Naive thymus-derived CD4-positive, alpha-beta T cell (primary cell): ENCODE results near the gene PRDM4. TPM values are rescaled to one million over a fixed set of nuclear protein-coding genes. Genes with fewer than 3 reads are reported as not detected.
"Not testable (repeated sequence)": the region's sequence is repeated elsewhere in the genome, so short reads cannot be mapped to it uniquely, and the experiment has no call there.

Source experiments
- ATAC-seq: fragments of 150-1000 bp; cut with Tn5 transposase; 2 replicates; pipeline ENCODE4 v1.10.0; 2021; ENCODE audit warnings: mild to moderate bottlenecking, moderate library complexity
- CTCF ChIA-PET: fragments of 350-600 bp; sonication (Branson Sonifier 250); formaldehyde crosslinking; loops from one replicate; lab custom pipeline; 2021; ENCODE audit warnings: antibody characterized with exemption; lab: Charles Lee
- POLR2A ChIA-PET: fragments of 350-600 bp; sonication (Branson Sonifier 250); formaldehyde crosslinking; loops from one replicate; lab custom pipeline; 2021; ENCODE audit warnings: antibody characterized with exemption, inconsistent platforms; lab: Charles Lee
- DNase-seq, 9 donors: peaks; one replicate each; pipeline versions ENCODE4 v3.0.0 to v3.0.0-alpha.2; 2020 to 2022; ENCODE audit warnings: mixed read lengths in 1 of 9
- H3K27ac ChIP-seq: one replicate; pipeline ENCODE4 v1.7.0; 2013; ENCODE audit warnings: mild to moderate bottlenecking, low read depth, low read length, moderate library complexity
- H3K27me3 ChIP-seq, 2 donors: one replicate each; pipeline ENCODE4 v1.7.0; 2013; ENCODE audit warnings: low read length in 2 of 2, mild to moderate bottlenecking in 2 of 2, moderate library complexity in 2 of 2; ENCODE audit not compliant: control insufficient read depth in 2 of 2, insufficient read depth in 2 of 2
- H3K36me3 ChIP-seq, 3 experiments: 1 replicate in 2 of 3; 2 replicates in 1 of 3; pipeline ENCODE4 v1.7.0; 2013; ENCODE audit warnings: low read length in 3 of 3, mild to moderate bottlenecking in 3 of 3, moderate library complexity in 1 of 3; ENCODE audit not compliant: insufficient read depth in 3 of 3, control insufficient read depth in 2 of 3
- H3K4me1 ChIP-seq, 2 donors: one replicate each; pipeline ENCODE4 v1.7.0; 2013; ENCODE audit warnings: low read length in 2 of 2, mild to moderate bottlenecking in 2 of 2, moderate library complexity in 1 of 2; ENCODE audit not compliant: control insufficient read depth in 2 of 2, insufficient read depth in 2 of 2
- H3K4me3 ChIP-seq: 2 replicates; pipeline ENCODE4 v1.7.0; 2013; ENCODE audit warnings: mild to moderate bottlenecking, low read length
- H3K9me3 ChIP-seq, 3 experiments: 1 replicate in 2 of 3; 2 replicates in 1 of 3; pipeline ENCODE4 v1.7.0; 2013; ENCODE audit warnings: low read length in 3 of 3; ENCODE audit not compliant: control insufficient read depth in 2 of 3
- H3K27ac Mint-ChIP-seq, 9 donors: one replicate each; pipeline ENCODE4 v1.8.0; 2020 to 2022; ENCODE audit warnings: mixed read lengths in 9 of 9, mild to moderate bottlenecking in 8 of 9, moderate library complexity in 5 of 9, inconsistent platforms in 2 of 9
- H3K27me3 Mint-ChIP-seq, 5 donors: one replicate each; pipeline ENCODE4 v1.8.0; 2021 to 2022; ENCODE audit warnings: mixed read lengths in 5 of 5, mild to moderate bottlenecking in 1 of 5
- H3K36me3 Mint-ChIP-seq, 5 donors: one replicate each; pipeline ENCODE4 v1.8.0; 2020 to 2022; ENCODE audit warnings: mixed read lengths in 5 of 5, mild to moderate bottlenecking in 3 of 5, inconsistent platforms in 1 of 5
- H3K4me1 Mint-ChIP-seq, 7 donors: one replicate each; pipeline ENCODE4 v1.8.0; 2020 to 2022; ENCODE audit warnings: mixed read lengths in 7 of 7, mild to moderate bottlenecking in 3 of 7, inconsistent platforms in 1 of 7
- H3K4me3 Mint-ChIP-seq, 10 donors: one replicate each; pipeline ENCODE4 v1.8.0; 2020 to 2022; ENCODE audit warnings: mild to moderate bottlenecking in 10 of 10, mixed read lengths in 10 of 10, moderate library complexity in 6 of 10, inconsistent platforms in 2 of 10
- H3K9me3 Mint-ChIP-seq, 11 donors: one replicate each; pipeline ENCODE4 v1.8.0; 2020 to 2022; ENCODE audit warnings: mixed read lengths in 11 of 11, mild to moderate bottlenecking in 4 of 11, inconsistent platforms in 1 of 11, moderate library complexity in 1 of 11
- intact Hi-C, 2 donors: fragments of 100-400 bp; cut with micrococcal nuclease; formaldehyde crosslinking; loops; one replicate each; pipeline ENCODE4 v1.15.1; 2023
- polyA plus RNA-seq, 2 donors: library from polyadenylated mRNA; unstranded; fragments of 300-500 nt; fragmentation: Illumina TruSeq; gene quantifications; one replicate each; pipeline ENCODE4 v1.2.3, GENCODE V29; 2021
- total RNA-seq, 6 experiments: library from RNA in 5 of 6; stranded (reverse) in 5 of 6; gene quantifications; 1 replicate in 5 of 6; 2 replicates in 1 of 6; pipeline ENCODE4 v1.2.3 and lab custom pipeline; 2021 to 2026

PRDM4 gene
- total and polyA plus RNA-seq, 7 experiments from 2014 or later, result 16.5 to 41.3 (median 32.7) TPM

DNA sequence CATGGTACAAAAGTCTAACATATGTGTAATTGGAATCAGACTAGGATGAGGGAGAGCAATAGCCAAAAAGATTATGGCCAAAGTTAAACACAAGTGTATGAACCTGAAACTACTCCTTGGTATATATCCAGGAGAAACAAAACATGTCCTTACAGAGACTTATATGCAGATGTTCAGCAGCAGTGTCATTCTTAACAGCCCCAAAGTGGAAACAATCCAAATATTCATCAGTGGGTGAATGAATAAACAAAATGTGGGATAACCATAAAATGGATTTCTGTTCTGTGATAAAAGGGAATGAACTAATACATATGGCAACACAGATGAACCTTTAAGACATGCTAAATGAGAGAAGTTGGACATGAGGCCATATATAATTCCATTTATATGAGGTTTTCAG, 45.2 kb downstream of the PRDM4 start:
- ChIA-PET CTCF (no interaction called here), POLR2A (no interaction called here)
- Mint-ChIP-seq H3K36me3 (peaks cover 8 to 61% (median 35%) of the 10 kb centered on the region in 5 donors), H3K27me3 (no peaks in the 10 kb centered on the region), H3K4me1 (no peaks in the 10 kb centered on the region), H3K27ac (peak overlapping the region in 1 of 9 donors; percentile 64), H3K9me3 (no peaks in the 10 kb centered on the region), H3K4me3 (no peak overlapping the region)
- H3K27me3 ChIP-seq, result no peaks in the 10 kb centered on the region
- no peak for DNase-seq
- no peak overlapping the region for H3K4me3 ChIP-seq
- ATAC-seq, result no peak
- intact Hi-C loops, result no loop called here
- H3K9me3 ChIP-seq, result no peaks in the 10 kb centered on the region
- H3K4me1 ChIP-seq, result no peaks in the 10 kb centered on the region
- peaks cover 11 to 45% (median 17%) of the 10 kb centered on the region in 3 experiments for H3K36me3 ChIP-seq
- H3K27ac ChIP-seq, result no peak overlapping the region

DNA sequence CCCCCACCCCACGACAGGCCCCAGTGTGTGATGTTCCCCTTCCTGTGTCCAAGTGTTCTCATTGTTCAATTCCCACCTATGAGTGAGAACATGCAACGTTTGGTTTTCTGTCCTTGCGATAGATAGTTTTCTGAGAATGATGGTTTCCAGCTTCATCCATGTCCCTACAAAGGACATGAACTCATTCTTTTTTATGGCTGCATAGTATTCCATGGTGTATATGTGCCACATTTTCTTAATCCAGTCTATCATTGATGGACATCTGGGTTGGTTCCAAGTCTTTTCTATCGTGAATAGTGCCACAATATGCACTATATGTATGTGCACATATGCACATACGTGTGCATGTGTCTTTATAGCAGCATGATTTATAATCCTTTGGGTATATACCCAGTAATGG, 55.4 kb downstream of the PRDM4 start:
- H3K36me3 Mint-ChIP-seq, result peaks cover 25 to 88% (median 62%) of the 10 kb centered on the region in 5 donors
- H3K27ac Mint-ChIP-seq, H3K9me3 ChIP-seq, ATAC-seq, POLR2A ChIA-PET, CTCF ChIA-PET, H3K27me3 Mint-ChIP-seq, H3K4me3 Mint-ChIP-seq, DNase-seq, H3K4me3 ChIP-seq, H3K9me3 Mint-ChIP-seq, intact Hi-C loops, H3K4me1 Mint-ChIP-seq, H3K4me1 ChIP-seq, H3K27me3 ChIP-seq, H3K27ac ChIP-seq: not testable (repeated sequence)
- peaks cover 32 to 72% (median 51%) of the 10 kb centered on the region in 3 experiments for H3K36me3 ChIP-seq

DNA sequence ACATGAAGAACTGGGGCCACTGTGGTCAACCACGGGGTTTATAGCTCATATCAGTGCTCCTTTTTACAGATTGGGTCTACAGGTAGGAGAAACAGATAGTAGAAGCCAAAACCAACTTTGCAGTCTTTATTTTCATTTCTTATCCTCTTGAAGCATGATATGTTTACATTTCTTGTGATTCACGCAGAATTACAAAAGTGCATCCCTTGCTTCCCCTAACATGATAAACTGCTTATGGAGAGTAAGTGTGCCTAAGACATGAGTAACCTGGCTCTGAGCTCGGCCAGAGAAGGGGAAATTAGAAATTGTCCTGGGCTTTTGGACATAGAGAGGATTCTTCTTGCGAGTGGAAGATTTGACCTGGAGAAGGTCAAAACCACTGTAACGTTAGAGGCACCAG, 56.9 kb downstream of the PRDM4 start:
- peaks cover 0 to 4% (median 0%) of the 10 kb centered on the region in 7 donors for H3K4me1 Mint-ChIP-seq
- Histone ChIP-seq H3K4me3 (no peak overlapping the region), H3K36me3 (peaks cover 29 to 75% (median 38%) of the 10 kb centered on the region in 3 experiments), H3K27ac (no peak overlapping the region), H3K9me3 (peaks cover 0 to 5% (median 0%) of the 10 kb centered on the region in 3 experiments), H3K27me3 (no peaks in the 10 kb centered on the region), H3K4me1 (no peaks in the 10 kb centered on the region)
- H3K36me3 Mint-ChIP-seq, result peaks cover 37 to 94% (median 73%) of the 10 kb centered on the region in 5 donors
- intact Hi-C loops, result no loop called here
- POLR2A ChIA-PET, result no interaction called here
- peaks cover 0 to 11% (median 3%) of the 10 kb centered on the region in 11 donors for H3K9me3 Mint-ChIP-seq
- ATAC-seq (no peak), DNase-seq (no peak)
- CTCF ChIA-PET, result interaction anchor here (0.7 kb wide), 1 partner anchor 42 kb away, joined by 3 read pairs; no protein-coding TSS in a partner anchor
- no peaks in the 10 kb centered on the region for H3K27me3 Mint-ChIP-seq
- no peak overlapping the region for H3K4me3 Mint-ChIP-seq
- H3K27ac Mint-ChIP-seq, result peak overlapping the region in 1 of 9 donors; percentile 52

DNA sequence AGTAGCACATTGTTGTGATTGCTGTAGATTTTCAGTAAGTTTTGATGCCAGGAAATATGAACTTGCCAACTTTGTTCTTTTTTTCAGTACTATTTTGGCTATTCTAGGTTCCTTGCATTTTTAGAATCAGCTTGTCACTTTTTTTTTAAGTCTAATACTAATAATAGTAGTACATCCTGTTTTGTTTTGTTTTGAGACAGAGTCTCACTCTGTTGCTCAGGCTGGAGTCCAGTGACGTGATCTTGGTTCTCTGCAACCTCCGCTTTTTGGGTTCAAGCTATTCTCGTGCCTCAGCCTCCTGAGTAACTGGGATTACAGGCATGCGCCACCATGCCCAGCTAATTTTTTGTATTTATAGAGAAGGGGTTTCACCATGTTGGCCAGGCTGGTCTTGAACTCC, 58.8 kb downstream of the PRDM4 start:
- POLR2A ChIA-PET, result no interaction called here
- Histone ChIP-seq H3K4me1 (no peaks in the 10 kb centered on the region), H3K9me3 (peaks cover 0 to 5% (median 0%) of the 10 kb centered on the region in 3 experiments), H3K27me3 (no peaks in the 10 kb centered on the region), H3K36me3 (peaks cover 24 to 79% (median 35%) of the 10 kb centered on the region in 3 experiments), H3K4me3 (no peak overlapping the region), H3K27ac (no peak overlapping the region)
- H3K4me1 Mint-ChIP-seq, result peaks cover 0 to 3% (median 0%) of the 10 kb centered on the region in 7 donors
- peaks cover 36 to 93% (median 69%) of the 10 kb centered on the region in 5 donors for H3K36me3 Mint-ChIP-seq
- intact Hi-C loops, result no loop called here
- CTCF ChIA-PET, result no interaction called here
- H3K4me3 Mint-ChIP-seq, result no peak overlapping the region
- no peaks in the 10 kb centered on the region for H3K27me3 Mint-ChIP-seq
- ATAC-seq (no peak), DNase-seq (no peak)
- no peak overlapping the region for H3K27ac Mint-ChIP-seq
- peaks cover 0 to 11% (median 3%) of the 10 kb centered on the region in 11 donors for H3K9me3 Mint-ChIP-seq

DNA sequence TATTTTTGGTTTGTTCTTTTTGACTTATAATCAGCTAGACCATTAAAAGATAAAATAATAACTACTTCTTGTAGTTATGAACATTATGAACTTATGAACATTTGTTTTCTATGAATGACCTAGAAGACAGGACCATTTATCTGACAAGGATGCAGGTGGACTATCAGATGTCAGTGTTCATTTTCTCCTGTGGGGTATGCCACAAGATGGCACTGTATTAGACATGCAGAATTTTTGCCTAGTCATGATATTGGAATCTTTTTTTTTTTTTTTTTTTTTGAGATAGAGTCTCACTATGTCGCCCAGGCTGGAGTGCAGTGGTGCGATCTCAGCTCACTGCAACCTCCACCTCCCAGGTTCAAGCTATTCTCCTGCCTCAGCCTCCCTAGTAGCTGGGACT, 65.2 kb downstream of the PRDM4 start:
- H3K27ac ChIP-seq, H3K9me3 ChIP-seq, H3K27me3 Mint-ChIP-seq, CTCF ChIA-PET, H3K4me1 Mint-ChIP-seq, H3K4me1 ChIP-seq, H3K27ac Mint-ChIP-seq, H3K9me3 Mint-ChIP-seq, H3K27me3 ChIP-seq, intact Hi-C loops, DNase-seq, H3K4me3 Mint-ChIP-seq, POLR2A ChIA-PET, ATAC-seq, H3K4me3 ChIP-seq: not testable (repeated sequence)
- peaks cover 34 to 86% (median 41%) of the 10 kb centered on the region in 3 experiments for H3K36me3 ChIP-seq
- peaks cover 24 to 72% (median 48%) of the 10 kb centered on the region in 5 donors for H3K36me3 Mint-ChIP-seq

DNA sequence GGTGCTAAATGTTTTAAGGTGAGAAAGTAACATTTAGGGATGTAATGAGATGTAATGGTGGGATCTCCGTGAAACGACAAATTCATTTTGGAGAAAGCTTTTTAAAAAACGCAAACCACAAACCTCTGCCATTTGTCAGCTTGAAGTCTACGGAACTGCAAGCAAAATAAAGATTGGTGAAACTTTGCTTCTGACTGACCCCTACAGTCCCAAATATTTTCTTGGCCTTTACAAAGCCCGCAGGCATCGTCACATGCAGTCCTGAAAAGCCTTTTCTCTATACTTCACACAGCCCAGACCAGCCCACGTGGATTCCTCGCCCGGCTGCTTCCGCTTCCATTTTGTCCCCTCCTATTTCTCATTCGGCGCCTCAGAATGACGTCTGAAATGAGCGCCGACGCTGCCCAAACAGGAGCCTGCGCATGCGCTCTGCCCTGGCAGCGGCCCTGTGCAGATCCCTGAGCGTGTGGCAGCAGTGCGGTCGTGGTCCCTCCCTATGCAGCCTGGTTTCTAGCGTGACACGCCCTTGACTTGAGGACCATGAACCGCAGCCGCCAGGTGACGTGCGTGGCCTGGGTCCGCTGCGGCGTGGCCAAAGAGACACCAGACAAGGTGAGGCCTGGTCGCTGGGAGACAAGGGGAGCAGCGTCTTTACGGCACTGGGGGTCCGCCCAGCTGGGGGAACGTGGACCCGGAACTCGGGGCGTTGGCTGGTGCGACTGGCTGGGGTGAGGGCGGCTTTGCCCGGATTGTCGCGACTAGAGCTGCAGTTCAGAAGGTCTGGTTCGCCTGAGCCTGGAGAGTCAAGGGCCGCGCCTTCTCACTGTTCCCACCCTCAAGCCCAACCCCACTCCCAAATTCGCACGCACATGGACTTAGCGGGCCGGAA, 75.3 kb downstream of the PRDM4 start, which contains the start of gene PWP1:
TSS of gene PWP1 (plus strand) at position 440 of the 889 bp plus-strand sequence. CDS start at position 541, 101 bp downstream.
- Mint-ChIP-seq H3K36me3 (peaks cover 12 to 26% (median 17%) of the 10 kb centered on the region in 5 donors), H3K27ac (peak within 1 kb of the TSS; percentile 90 to 99 (median 97)), H3K4me1 (peaks cover 23 to 40% (median 35%) of the 10 kb centered on the region in 7 donors), H3K9me3 (peaks cover 0 to 4% (median 0%) of the 10 kb centered on the region in 11 donors), H3K27me3 (peaks cover 0 to 3% (median 0%) of the 10 kb centered on the region in 5 donors), H3K4me3 (peak within 1 kb of the TSS; percentile 90 to 99 (median 95))
- Histone ChIP-seq H3K27ac (peak within 1 kb of the TSS; percentile 88), H3K36me3 (peaks cover 4 to 31% (median 5%) of the 10 kb centered on the region in 3 experiments), H3K9me3 (no peaks in the 10 kb centered on the region), H3K4me1 (peaks cover 12 to 19% of the 10 kb centered on the region in 2 donors), H3K27me3 (no peaks in the 10 kb centered on the region), H3K4me3 (peak within 1 kb of the TSS; percentile 78)
- ChIA-PET CTCF (interaction anchor here (1.0 kb wide), 2 partner anchors 9 to 932 kb away, joined by 3 read pairs; no protein-coding TSS in a partner anchor), POLR2A (interaction anchor here (0.6 to 2.1 kb wide), 3 partner anchors 38 to 1358 kb away, joined by 3 to 7 read pairs (median 3); partner anchors contain the start of gene PRDM4)
- intact Hi-C loops, result loop anchor here (1.0 to 10.0 kb wide), 17 partner anchors 9 to 1413 kb away; partner anchors contain the start of genes CRY1 (in 2 of the 2), FICD (in 2 of the 2), PRDM4 (in 2 of the 2) and SART3 (in 2 of the 2)
- ATAC-seq (peak; percentile 93), DNase-seq (peak; percentile 93 to 97 (median 95))
